ENCODE measurements around the gene ADRA2C. TPM values are rescaled to one million over a fixed set of nuclear protein-coding genes. Genes with fewer than 3 reads are reported as not detected.

ADRA2C gene
- total and polyA plus RNA-seq, 2 experiments from 2014 or later = 6.3 to 7.7 TPM

DNA sequence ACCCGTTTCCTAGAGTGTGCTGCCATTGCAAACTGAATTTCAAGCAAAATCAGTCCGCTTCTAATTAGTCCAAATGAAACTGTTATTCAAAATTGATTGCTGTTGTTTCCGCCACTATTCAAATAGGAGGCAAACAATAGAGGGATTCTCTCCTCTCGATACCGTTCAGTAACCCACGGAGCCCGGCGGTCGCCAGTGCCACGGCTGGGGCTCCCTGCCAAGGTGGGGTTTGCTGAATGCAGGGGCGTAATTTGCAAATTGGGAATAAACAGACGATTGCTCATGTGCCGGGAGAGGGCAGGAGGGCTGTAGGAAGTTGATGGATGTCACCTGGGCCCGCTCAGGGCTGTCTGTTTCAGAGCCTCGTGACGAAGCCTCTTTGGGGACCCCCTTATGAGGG lies 8.8 kb downstream of the ADRA2C start:
- Histone ChIP-seq H3K4me1 (ENCODE audit: insufficient read depth) (peaks cover 3% of the 10 kb centered on the region), H3K27me3 (peaks cover 10% of the 10 kb centered on the region), H3K9me3 (ENCODE audit: low read depth) (no peaks in the 10 kb centered on the region), H3K36me3 (replicated peaks; ENCODE audit: insufficient read depth, low read depth) (no peaks in the 10 kb centered on the region), H2AFZ (no peak overlapping the region), H3K4me3 (no peak overlapping the region), H3K27ac (no peak overlapping the region), H3K4me2 (no peak overlapping the region), H3K9me2 (replicated peaks; ENCODE audit: insufficient read depth) (no peaks in the 10 kb centered on the region), H3K79me2 (no peaks in the 10 kb centered on the region), H4K20me1 (ENCODE audit: insufficient read depth, poor library complexity, severe bottlenecking) (no peaks in the 10 kb centered on the region)
- DNase-seq (ENCODE audit: low spot score) = no peak
- 76% methylated on average over 16 of the region's 16 CpGs for WGBS (ENCODE audit: low lambda C conversion rate, missing lambda C conversion rate)
- no peak for TF ChIP-seq EZH2phosphoT487 (IDR thresholded peaks at IDR 0.05; ENCODE audit: low read depth, severe bottlenecking, unreplicated experiment)
- TF ChIP-seq EZH2 (IDR thresholded peaks at IDR 0.05; ENCODE audit: borderline replicate concordance) = no peak
- TF ChIP-seq, protein P1, sequence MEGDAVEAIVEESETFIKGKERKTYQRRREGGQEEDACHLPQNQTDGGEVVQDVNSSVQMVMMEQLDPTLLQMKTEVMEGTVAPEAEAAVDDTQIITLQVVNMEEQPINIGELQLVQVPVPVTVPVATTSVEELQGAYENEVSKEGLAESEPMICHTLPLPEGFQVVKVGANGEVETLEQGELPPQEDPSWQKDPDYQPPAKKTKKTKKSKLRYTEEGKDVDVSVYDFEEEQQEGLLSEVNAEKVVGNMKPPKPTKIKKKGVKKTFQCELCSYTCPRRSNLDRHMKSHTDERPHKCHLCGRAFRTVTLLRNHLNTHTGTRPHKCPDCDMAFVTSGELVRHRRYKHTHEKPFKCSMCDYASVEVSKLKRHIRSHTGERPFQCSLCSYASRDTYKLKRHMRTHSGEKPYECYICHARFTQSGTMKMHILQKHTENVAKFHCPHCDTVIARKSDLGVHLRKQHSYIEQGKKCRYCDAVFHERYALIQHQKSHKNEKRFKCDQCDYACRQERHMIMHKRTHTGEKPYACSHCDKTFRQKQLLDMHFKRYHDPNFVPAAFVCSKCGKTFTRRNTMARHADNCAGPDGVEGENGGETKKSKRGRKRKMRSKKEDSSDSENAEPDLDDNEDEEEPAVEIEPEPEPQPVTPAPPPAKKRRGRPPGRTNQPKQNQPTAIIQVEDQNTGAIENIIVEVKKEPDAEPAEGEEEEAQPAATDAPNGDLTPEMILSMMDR (IDR thresholded peaks at IDR 0.05; ENCODE audit: poor library complexity) = no peak

DNA sequence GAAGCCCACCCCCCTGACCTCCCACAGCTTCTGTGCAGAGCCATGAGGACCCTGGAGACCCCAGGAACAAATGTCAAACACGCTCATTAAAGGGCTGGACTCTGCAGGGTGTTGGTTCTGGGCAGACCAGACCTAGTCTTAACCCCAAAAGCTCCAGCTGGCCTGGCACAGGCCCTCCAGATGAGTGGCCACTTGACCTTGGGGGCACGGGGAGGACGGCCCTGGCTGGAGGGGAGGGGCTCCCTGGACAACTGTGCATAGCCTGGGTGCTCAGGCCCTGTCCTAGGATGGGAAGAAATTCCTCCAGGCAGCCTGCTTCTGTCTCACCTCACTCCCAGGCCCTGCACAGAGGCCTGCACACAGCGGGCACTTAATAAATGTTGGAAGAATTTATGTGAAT lies 9.4 kb downstream of the ADRA2C start:
- Histone ChIP-seq H4K20me1 (ENCODE audit: insufficient read depth, poor library complexity, severe bottlenecking) (no peaks in the 10 kb centered on the region), H3K9me3 (ENCODE audit: low read depth) (no peaks in the 10 kb centered on the region), H3K4me1 (ENCODE audit: insufficient read depth) (peaks cover 6% of the 10 kb centered on the region), H3K36me3 (replicated peaks; ENCODE audit: insufficient read depth, low read depth) (no peaks in the 10 kb centered on the region), H3K27ac (no peak overlapping the region), H3K4me3 (no peak overlapping the region), H3K9me2 (replicated peaks; ENCODE audit: insufficient read depth) (no peaks in the 10 kb centered on the region), H2AFZ (no peak overlapping the region), H3K27me3 (peaks cover 4% of the 10 kb centered on the region), H3K4me2 (no peak overlapping the region), H3K79me2 (no peaks in the 10 kb centered on the region)
- 77% methylated on average over 4 of the region's 4 CpGs for WGBS (ENCODE audit: low lambda C conversion rate, missing lambda C conversion rate)
- no peak for DNase-seq (ENCODE audit: low spot score)
- TF ChIP-seq, protein P1 (IDR thresholded peaks at IDR 0.05; ENCODE audit: poor library complexity) = no peak
- no peak for TF ChIP-seq EZH2phosphoT487 (IDR thresholded peaks at IDR 0.05; ENCODE audit: low read depth, severe bottlenecking, unreplicated experiment)
- TF ChIP-seq EZH2 (IDR thresholded peaks at IDR 0.05; ENCODE audit: borderline replicate concordance) = no peak

DNA sequence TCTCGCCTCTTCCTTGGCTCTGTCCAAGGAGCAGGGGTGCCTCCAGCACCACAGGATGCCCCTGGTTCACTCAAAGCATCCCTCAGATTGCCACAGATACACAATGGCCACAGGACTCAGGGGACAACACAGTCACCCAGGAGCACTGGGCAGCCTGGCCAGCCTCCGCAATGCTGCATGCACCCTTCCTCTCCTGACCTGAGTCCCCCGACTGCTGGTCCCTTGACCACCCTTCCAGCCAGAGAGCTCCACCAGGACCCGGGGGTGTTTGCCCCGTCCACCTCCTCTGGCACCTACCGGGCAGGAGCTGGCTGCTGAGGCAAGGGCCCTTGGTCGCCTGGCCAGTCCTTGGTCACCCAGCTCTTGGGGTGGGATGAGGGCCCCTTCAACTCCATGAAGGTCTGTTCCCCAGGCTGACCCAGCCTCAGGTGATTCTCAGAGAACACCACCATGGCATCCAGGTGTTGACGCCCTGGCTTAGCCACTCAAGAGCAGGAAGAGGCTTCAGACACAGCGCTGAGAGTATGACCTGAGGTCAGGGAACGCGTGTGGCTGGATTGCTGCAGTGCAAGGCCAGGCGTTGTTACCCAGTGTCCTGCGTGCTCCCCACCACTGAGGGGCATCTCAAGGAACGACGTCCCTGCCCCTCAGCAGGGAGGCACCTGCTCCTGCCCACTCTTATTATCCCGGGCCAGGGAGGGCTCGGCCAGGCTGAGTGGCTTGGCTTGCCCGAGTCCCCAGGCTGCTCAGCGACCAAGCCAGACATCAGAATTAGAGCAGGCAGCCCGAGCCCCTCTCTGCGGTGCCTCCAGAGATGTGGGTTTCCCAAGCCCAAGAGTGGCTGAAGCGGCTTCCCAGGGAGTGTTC lies 10.2 kb downstream of the ADRA2C start:
- Histone ChIP-seq H3K36me3 (replicated peaks; ENCODE audit: insufficient read depth, low read depth) (no peaks in the 10 kb centered on the region), H3K9me3 (ENCODE audit: low read depth) (no peaks in the 10 kb centered on the region), H3K4me3 (no peak overlapping the region), H3K4me1 (ENCODE audit: insufficient read depth) (peaks cover 10% of the 10 kb centered on the region), H3K27ac (no peak overlapping the region), H3K4me2 (no peak overlapping the region), H4K20me1 (ENCODE audit: insufficient read depth, poor library complexity, severe bottlenecking) (no peaks in the 10 kb centered on the region), H2AFZ (no peak overlapping the region), H3K9me2 (replicated peaks; ENCODE audit: insufficient read depth) (no peaks in the 10 kb centered on the region), H3K79me2 (no peaks in the 10 kb centered on the region), H3K27me3 (no peaks in the 10 kb centered on the region)
- 91% methylated on average over 21 of the region's 22 CpGs for WGBS (ENCODE audit: low lambda C conversion rate, missing lambda C conversion rate)
- no peak for TF ChIP-seq EZH2phosphoT487 (IDR thresholded peaks at IDR 0.05; ENCODE audit: low read depth, severe bottlenecking, unreplicated experiment)
- TF ChIP-seq EZH2 (IDR thresholded peaks at IDR 0.05; ENCODE audit: borderline replicate concordance) = no peak
- TF ChIP-seq, protein P1 (IDR thresholded peaks at IDR 0.05; ENCODE audit: poor library complexity) = no peak
- no peak for DNase-seq (ENCODE audit: low spot score)

All from hepatocyte (in vitro differentiated cells).